Fibroblast of skin of scalp (primary cell): ENCODE results near the gene OR8B8.
"Not testable (repeated sequence)": the region's sequence is repeated elsewhere in the genome, so short reads cannot be mapped to it uniquely, and the experiment has no call there.

ENCODE experiments used
- DNase-seq: peaks from one replicate; pipeline ENCODE4 v3.0.0-alpha.2; 2013

OR8B8 gene

DNA sequence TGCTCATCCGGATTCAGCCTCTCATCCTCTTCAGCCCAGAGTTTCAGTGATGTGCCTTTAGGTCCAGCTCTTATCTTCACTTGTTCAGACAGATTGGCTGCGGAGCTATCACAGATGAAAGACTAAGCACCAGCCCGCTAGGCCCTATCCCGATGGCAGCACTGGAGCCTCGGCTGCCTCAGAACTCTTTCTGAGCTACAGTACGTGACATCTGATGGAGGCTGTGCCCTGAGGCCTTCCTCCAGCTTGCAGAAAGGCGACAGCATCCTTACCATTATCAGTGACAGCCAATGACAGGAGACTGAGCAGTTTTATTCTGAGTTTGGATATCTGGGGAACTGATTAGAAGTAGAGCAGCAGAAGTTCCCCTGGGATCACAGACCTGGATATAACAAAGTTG, 4.0 kb downstream of the OR8B8 start:
- DNase-seq, result no peak

DNA sequence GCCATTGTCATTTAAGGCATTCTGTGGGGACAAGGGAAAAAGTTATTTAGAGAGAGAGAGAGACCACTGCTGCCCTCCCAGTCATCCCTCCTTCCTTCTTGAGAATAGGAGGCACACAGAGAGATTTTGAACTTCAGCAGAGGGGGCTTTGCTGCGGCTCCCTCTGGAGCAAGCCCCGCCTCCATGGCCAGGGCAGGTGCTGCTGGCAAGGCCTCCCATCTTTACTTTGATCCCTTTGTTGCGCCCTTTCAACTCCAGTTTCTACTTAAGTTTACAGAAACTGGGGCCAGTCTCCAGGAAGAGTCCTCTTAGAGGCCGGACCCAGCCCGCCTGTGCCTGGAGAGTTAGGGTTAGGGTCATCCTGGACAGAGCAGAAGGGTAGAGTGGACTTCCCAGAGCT, 4.4 kb downstream of the OR8B8 start:
- no peak for DNase-seq

DNA sequence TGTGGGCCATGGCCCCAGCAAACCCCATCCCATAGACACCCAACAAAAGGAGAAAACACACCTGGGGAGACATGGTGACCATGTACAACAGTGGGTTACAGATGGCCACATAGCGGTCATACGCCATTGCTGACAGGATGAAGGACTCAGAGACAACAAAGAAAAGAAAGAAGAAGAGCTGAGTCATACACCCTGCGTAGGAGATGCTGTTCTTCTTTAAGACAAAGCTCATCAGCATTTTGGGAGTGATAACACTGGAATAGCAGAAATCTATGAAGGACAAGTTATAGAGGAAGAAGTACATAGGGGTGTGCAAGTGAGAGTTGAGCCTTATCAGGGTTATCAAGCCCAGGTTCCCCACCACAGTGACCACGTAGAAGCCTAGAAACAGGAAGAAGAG, 4.9 kb downstream of the OR8B8 start:
- DNase-seq, result no peak

DNA sequence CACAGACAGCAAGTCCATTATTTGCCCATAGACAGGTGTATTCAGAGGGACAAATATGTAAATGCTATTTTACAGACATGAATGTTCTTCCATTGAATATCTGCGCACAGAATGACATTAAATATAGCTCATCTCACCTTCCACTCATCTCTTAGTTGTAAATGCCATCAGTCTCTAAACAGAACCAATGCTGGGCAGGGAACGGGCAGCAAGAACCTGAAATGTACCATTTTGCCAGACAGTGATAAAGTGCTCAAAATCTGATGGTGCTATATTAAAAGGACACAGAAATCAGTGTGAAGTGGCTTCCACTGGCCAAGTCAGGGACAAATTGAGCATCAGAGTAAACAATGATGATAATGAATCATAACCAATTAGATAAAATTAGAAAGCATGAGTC, 10.8 kb downstream of the OR8B8 start:
- no peak for DNase-seq

DNA sequence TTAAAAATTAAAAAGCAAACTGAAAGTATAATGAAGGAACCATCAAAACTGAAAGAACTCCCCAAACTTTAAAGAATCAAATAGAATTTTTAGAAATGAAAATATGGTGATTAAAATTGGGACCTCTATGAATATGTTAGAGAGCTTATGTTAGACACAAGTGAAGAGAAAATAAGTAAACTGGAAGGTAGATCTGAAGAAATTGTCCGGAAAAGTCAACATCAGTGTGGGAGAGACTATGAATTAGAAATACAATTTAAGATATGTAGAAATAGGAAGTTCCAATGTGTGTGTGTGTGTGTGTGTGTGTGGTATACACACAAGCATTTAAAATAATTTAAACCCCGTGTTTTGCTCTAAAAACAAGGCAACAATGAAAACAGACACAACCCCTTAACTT, 15.9 kb downstream of the OR8B8 start:
- DNase-seq, result no peak

DNA sequence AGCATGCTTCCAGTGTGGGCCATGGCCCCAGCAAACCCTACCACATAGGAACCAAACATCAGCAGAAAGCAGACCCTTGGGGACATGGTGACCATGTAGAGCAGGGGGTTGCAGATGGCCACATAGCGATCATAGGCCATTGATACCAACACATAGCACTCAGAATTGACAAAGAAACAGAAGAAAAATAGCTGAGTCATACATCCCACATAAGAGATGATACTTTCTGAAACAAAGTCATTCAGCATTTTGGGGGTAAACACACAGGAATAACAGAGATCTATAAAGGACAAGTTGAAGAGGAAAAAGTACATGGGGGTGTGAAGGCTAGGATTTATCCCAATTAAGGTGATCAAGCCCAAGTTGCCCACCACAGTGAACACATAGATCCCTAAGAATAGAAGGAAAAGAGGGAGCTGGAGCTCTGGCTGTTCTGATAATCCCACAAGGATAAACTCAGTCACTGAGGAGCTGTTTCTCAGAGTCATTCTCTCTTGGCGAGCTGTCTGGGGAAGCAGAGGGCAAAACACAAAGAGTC, 21.0 kb downstream of the OR8B8 start, which contains the start of gene OR8B4:
TSS of gene OR8B4 (minus strand) at position 488 of the 538 bp plus-strand sequence. CDS start at position 488, 0 bp downstream.
- no peak for DNase-seq

DNA sequence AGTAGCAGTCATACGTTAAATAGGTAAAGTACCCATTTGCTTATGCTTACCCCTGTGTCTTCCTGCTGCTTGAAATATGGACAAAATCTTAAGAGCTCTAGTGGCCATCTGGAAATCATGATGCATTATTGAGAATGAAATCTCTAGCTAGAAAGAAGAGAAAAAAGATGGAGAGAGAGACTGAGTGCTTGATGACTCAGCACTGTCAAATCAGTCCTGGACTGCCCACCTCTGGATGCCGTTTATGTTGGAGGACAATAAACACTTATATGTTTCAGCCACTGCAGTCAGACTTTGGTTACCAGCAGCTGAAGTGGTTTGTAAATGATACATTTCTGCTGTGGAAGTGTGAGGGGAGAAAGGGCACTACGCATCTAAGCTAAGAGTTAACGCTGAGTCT, 24.5 kb downstream of the OR8B8 start:
- DNase-seq, result no peak

DNA sequence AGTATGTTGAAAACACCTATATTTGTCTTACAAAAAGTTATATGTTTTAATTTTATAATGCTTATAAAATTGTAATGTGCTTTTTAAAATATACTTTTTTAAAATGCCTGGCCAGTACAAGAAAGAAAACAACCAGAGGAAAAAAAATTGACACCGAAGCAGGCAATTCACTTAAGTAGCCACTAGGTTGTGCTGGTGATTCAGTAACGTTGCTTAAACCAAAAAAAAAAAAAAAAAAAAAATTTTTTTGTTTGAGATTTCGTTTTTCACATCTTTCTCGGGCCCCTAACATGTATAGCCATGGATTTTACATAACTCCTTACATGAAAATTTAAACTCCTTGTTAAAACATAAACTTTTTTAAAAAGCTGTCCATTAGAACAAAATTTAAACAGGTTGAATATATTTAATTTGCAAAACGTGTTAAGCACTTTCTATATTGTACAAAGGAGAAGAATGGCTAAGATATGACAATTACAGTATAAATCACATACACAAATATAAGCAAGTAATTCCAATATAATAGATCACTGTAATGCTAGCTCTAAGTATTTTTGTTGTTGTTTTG, 30.1 kb downstream of the OR8B8 start:
- peak; percentile 37 for DNase-seq

DNA sequence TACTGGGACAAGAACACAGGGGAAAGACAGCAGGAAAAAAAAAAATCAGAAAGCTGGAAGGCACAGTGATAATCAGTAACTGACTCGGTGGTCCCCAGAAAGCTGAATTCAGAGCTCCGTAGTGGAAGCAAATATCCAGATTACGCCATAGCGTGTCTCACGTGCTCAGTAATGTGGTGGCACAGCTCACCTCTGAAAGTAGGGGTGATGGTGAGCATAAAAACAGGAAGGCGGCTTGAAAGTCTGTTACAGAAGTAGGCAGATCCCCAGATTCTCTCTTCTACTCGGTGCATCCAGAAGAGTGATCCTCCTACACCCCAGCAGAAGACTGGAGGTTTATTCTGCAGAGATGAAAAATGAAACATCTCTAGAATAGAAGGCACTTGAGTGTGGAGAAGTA, 35.6 kb downstream of the OR8B8 start:
- DNase-seq, result no peak

DNA sequence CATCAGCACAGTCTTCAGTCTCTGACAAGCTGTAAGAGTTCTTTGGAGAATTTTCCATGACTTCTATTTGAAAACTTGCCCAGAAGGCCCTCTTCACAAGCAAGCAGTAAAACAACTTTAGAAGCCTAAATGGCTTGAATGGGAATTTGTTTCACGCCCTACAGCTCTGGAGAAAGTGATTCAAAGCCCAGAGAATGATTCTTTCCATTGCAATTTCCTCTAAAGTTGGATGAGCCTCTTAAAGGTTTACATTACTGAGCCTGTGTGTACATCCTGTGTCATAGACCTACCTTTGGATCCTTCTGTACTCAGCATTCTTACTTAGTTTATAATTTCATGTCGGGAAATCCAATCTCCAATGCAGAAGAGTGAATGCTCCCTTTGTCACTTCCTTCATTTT, 39.9 kb downstream of the OR8B8 start:
- no peak for DNase-seq

DNA sequence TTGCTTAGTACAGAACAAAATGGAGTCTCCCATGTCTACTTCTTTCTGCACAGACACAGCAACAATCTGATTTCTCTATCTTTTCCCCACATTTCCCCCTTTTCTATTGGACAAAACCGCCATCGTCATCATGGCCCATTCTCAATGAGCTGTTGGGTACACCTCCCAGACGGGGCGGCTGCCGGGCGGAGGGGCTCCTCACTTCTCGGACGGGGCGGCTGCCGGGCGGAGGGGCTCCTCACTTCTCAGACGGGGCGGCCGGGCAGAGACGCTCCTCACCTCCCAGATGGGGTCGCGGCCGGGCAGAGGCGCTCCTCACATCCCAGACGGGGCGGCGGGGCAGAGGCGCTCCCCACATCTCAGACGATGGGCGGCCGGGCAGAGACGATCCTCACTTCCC, 42.3 kb downstream of the OR8B8 start:
- not testable (repeated sequence) for DNase-seq

DNA sequence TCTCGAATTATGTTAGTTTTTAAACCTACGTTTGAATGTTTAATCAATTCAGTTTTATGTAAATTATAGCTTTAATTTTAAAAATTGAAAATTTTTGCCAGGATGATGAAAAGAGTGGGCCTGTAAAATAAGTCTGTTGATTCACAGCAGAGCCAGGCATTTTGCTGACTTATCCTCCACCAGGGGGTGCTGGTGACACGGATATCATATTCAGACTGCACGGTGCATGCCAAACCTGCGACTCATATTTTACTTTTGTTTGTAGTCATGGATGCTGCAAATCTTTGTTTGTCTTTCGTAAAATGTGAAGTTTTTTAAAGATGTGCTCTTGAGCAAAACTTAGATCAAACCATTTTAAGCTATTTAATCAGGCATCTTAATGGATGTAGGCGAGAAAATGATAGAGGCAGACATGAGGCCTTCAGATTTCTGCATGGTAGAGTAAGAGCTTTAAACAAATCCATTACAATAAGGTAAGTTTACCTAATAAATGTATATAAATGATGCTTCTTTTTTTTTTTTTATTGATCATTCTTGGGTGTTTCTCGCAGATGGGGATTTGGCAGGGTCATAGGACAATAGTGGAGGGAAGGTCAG, 43.1 kb downstream of the OR8B8 start:
- peak; percentile 85 for DNase-seq

DNA sequence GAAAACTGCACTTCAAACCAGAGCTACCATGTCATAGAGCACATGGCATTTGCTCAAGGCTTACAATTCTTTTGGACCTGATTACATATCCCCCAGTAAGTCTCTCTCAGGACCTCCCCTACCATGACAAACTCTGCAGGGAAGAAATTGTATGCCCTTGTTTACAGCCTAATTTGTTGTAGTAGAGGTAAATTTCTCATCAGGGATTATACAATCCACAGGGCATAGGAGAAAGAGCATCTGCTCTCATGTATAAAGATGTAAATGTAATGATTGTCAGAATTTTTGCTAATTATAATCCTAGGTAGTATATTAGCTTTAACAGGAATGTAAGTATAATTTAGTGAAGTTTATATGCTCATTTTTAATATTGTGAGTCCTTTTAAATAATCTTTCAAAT, 46.6 kb downstream of the OR8B8 start, which contains the start of gene OR8B3:
TSS of gene OR8B3 (minus strand) at position 101 of the 400 bp plus-strand sequence. CDS start 1,673 bp downstream, outside the sequence.
- DNase-seq, result no peak

DNA sequence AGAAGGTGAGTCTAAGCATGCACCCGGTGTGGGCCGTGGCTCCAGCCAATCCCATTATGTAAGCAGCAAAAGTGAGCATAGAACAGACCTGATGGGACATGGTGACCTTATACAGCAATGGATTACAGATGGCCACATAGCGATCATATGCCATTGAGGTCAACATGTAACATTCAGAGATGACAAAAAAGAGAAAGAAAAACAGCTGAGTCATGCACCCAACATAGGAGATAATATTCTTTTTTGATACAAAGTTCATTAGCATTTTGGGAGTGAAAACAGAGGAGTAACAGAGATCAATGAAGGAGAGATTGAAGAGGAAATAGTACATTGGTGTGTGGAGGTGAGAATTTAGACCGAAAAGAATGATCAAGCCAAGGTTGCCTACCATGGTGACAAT, 48.6 kb downstream of the OR8B8 start:
- not testable (repeated sequence) for DNase-seq

DNA sequence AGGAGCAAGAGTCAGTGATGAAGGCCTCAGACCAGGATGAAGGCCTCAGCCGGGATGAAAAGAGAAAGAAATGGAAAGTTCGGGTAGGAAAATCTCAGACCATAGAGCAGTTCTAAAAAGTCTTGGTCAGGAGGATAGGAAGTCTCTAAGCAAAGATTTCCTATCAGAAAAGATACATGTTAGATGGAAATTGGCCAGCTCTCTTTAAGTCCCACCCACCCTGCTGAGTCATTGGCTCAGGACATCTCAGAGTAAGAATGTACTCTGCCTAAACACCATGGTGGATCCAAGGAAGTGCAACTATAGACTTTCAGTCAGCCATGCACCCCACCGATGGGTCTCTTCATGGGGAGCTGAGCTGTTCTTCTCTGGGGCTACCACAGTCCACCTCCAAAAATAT, 51.1 kb downstream of the OR8B8 start:
- peak; percentile 6 for DNase-seq
